C4-2B (cell line): ENCODE measurements around the gene GRIA4.

Source experiments
- CTCF ChIP-seq: fragments of 450-650 bp; conservative IDR thresholded peaks from 2 replicates; pipeline ENCODE4 v1.5.1; 2017; ENCODE audit warnings: mild to moderate bottlenecking
- ZFX ChIP-seq: fragments of 450-650 bp; IDR thresholded peaks from 2 replicates; pipeline ENCODE4 v1.6.1; 2017

GRCh38 chr11:105697291-105697690 lies 87.4 kb downstream of the GRIA4 start:
- TF ChIP-seq CTCF (no peak), ZFX (no peak)
